HG03139 (cell line): ENCODE data around the gene PERM1.
A peak's percentile ranks its signal among the peaks of the same experiment; 100 is the strongest.
"Not testable (repeated sequence)": the region's sequence is repeated elsewhere in the genome, so short reads cannot be mapped to it uniquely, and the experiment has no call there.

Experiments
- ATAC-seq: cut with Tn5 transposase; IDR thresholded peaks from one replicate; pipeline ENCODE4 v1.9.1; 2021; ENCODE audit not compliant: unreplicated experiment

Gene PERM1, protein sequence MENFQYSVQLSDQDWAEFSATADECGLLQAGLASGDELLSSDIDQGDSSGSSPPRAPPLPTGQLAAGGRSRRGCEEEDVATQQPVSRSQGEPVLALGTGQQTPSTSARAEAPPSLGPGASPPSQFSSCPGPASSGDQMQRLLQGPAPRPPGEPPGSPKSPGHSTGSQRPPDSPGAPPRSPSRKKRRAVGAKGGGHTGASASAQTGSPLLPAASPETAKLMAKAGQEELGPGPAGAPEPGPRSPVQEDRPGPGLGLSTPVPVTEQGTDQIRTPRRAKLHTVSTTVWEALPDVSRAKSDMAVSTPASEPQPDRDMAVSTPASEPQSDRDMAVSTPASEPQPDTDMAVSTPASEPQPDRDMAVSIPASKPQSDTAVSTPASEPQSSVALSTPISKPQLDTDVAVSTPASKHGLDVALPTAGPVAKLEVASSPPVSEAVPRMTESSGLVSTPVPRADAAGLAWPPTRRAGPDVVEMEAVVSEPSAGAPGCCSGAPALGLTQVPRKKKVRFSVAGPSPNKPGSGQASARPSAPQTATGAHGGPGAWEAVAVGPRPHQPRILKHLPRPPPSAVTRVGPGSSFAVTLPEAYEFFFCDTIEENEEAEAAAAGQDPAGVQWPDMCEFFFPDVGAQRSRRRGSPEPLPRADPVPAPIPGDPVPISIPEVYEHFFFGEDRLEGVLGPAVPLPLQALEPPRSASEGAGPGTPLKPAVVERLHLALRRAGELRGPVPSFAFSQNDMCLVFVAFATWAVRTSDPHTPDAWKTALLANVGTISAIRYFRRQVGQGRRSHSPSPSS

DNA sequence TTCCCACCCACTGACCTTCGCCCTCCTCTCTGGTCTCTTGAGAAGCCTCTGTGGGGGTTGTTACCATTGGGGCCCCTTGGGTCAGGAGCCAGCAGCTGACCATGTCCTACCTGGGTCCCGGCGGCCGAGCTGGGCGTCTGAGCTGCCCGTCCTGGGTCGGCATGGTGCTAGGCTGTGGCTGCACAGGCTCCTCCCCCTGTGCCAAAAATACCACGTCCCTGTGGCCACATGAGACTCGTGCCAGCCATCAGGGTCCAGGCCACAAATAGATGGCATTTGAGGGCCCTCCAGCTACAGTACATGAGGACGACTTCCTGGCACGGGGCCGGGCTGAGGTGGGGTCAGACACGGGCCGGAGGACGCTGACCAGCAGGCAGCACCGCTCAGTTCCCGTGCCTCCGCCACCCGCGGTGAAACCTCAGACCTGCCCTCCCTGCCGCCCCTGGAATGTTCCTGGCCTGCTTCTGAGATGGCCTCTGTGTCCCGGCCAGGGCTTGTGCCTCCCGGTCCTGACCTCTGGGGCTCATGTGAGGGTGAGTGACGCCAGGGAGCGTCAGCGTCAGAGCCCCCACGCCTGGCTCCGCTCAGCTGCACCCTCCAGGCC, at the start of gene PERM1:
Gene PERM1, minus strand, starts transcription at position 139 of the 604 bp plus-strand sequence. CDS start 1,064 bp downstream, outside the sequence.
- no peak for ATAC-seq

- ATAC-seq, result not testable (repeated sequence)
Measured at GRCh38 chr1:1030867-1031658, 49.2 kb upstream of the PERM1 start.

DNA sequence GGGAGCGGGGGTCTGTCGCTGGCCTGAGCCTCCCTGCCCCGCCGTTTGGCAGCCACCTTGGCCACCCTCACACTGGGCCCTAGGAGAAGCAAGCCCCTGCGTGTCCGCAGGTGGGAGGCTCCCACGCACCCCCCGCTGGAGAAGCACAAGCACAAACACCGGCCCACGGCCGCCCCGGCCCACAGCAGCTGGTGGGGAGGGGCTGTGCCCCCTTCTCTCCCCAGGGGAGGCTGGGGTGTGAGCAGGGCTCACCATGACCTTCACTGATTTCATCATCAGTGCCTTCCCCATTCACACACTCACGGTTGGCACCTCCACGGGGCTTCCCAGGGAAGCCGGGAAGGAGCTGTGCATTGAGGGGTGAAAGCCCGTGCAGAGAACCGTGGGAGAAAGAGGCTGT, 45.9 kb upstream of the PERM1 start:
- ATAC-seq, result no peak

DNA sequence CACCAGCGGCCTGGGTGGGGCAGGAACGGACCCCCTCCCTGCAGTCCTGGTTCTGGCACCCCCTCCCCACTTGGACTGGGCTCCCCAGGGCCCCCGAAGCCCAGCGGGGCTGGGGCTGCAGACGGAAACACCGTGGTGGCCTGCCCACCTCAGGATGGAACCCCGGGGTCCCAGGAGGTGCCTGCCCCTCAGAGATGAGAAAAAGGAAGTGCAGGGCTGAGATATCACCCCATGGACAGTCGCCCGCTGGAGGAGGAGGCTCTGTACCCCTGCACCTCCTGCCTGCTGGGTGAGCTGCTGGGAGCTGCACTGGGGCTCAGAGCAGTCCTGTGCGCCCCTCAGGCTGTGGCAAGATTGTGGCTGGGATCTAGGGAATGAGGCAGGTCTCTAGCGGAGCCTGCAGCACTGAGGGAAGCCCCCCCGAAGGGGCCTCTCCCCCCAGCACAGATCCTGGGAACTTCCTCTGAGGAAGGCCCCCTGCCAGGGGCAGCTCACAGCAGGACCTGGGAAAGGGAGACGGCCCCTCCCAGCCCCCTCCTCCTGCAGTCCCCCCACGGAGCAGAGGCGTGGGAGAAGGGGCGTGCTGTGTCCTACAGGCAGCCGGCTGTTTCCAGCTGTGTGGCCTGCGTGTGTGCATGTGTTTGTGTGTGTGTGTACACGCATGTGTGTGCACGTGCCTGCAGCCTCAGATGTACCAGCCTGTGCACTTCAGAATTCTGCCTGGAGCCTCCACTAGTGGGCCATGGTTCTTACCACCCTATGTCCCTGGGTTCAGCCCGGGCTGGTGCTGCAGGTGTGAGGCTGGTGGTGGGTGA, 44.9 kb upstream of the PERM1 start:
- no peak for ATAC-seq

DNA sequence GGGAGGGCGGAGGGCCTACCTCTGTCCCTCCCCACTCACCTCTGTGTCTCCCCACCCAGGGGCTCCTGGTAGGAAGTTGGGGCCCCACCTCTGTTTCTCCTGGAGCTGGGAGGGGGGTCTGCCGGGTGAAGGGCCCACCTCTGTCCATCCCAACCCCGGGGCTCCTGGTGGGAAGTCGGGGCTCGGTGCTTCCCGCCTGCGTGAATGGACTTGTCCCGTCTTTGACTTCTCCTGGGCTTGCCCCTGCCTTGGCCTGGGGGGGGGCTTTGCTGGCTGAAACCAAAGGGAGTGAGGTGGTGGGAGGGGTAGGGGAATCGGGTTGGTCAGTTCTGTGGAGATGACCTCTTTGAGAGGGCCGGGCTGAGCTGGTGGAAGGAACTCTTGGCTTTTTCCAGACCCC, 43.8 kb upstream of the PERM1 start:
- ATAC-seq, result no peak

- ATAC-seq, result no peak
Measured at GRCh38 chr1:1024771-1025699, 43.1 kb upstream of the PERM1 start.

DNA sequence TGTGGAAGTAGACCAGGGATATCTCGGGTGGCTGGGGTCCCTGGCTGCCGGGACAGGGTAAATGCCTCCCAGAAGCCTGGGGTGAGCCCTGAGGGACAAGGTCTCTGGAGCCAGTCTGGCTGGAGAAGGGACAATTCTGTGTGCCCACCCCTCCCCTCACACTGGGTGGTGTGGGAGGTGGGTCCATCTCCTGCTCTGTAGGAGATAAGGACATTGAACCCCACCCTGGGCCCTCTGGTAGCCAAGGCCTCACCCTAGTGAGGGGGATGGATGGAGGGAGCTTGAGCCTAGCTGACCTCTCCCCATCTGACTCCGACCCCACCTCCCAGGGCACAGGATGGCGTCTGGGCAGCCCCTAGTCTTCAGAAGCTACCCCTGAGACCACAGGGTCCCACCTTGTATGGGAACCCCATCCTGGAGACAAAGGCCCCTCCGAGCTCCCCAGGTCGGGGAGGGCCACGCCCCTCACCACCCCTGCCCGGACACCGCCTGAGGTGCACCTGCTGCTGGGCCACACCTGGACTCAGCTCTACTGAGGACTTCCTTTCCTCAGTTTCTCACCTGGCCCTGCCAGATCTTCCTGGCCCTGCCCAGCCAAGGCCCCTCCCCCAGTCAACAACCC, 42.4 kb upstream of the PERM1 start:
- ATAC-seq, result no peak

DNA sequence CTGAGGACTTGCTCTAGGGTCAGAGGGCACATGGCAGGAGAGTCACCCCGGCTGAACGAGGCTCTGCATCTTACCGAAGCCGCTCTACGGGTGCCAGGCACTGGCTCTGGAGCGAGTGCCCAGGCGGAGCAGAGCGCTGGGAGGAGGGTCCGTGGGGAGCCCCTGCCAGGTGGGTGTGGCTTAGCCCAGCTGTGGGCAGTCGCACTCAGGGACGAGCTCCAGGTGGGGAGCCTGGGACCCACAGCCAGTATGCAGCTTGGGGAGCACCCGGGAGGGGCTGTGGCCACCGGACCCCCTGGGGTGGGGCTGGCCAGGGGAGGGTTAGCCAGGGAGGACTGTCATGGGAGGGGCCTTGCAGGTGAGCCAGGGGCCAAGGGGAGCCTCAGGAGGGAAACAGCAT, 41.8 kb upstream of the PERM1 start:
- no peak for ATAC-seq

- no peak for ATAC-seq
Measured at GRCh38 chr1:1022302-1023009, 40.6 kb upstream of the PERM1 start.

DNA sequence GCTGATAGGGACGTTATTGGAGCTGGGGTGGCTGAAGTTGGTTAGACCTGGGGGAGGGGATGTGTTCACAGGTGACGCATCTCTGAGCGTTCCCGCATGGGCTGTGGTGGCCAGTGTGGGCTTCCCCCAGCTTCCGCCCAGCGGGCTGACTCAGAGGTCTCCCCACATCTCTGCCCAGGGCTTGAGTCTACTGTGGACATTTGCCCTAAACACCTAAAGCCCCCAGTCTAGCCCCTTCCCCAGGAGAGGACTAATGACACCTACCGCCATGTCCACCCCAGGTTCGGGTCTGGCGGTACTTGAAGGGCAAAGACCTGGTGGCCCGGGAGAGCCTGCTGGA, 40.0 kb upstream of the PERM1 start:
- ATAC-seq, result no peak

- no peak for ATAC-seq
Measured at GRCh38 chr1:1021010-1021919, 39.4 kb upstream of the PERM1 start.

GRCh38 chr1:1020415-1021009, 38.6 kb upstream of the PERM1 start:
- ATAC-seq, result peak; percentile 3

DNA sequence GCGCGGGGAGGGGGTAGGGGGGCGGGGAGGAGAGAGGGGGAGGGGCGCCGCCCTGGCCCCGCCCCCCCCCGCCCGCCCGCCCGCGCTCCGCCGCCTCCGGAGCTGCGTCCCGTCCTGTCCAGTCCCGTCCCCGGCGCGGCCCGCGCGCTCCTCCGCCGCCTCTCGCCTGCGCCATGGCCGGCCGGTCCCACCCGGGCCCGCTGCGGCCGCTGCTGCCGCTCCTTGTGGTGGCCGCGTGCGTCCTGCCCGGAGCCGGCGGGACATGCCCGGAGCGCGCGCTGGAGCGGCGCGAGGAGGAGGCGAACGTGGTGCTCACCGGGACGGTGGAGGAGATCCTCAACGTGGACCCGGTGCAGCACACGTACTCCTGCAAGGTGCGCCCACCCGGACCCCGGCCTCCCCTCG, 38.1 kb upstream of the PERM1 start, which contains the start of gene AGRN:
Gene AGRN, plus strand, starts transcription at position 121 of the 405 bp plus-strand sequence. Its CDS starts 53 bp downstream, at position 174.
- ATAC-seq, result peak; percentile 17

GRCh38 chr1:1019122-1019999, 37.5 kb upstream of the PERM1 start:
- peak; percentile 51 for ATAC-seq

GRCh38 chr1:1018321-1018685, 36.4 kb upstream of the PERM1 start:
- not testable (repeated sequence) for ATAC-seq
